ENCODE results near the gene ADAMTSL1.

ADAMTSL1 gene

GRCh38 chr9:18747595-18747994 is 273.6 kb downstream of the ADAMTSL1 start:
- DNase-seq, result no peak

- DNase-seq, result no peak
Measured at GRCh38 chr9:18748251-18748701, 274.3 kb downstream of the ADAMTSL1 start.

GRCh38 chr9:18749711-18750110 is 275.8 kb downstream of the ADAMTSL1 start:
- no peak for DNase-seq

- DNase-seq, result no peak
Measured at GRCh38 chr9:18753904-18754303, 280.0 kb downstream of the ADAMTSL1 start.

GRCh38 chr9:18754537-18754936 is 280.6 kb downstream of the ADAMTSL1 start:
- no peak for DNase-seq

GRCh38 chr9:18755263-18755662 is 281.3 kb downstream of the ADAMTSL1 start:
- DNase-seq, result no peak

GRCh38 chr9:18756712-18757125 is 282.8 kb downstream of the ADAMTSL1 start:
- DNase-seq, result no peak

- no peak for DNase-seq
Measured at GRCh38 chr9:18759827-18760226, 285.9 kb downstream of the ADAMTSL1 start.

- no peak for DNase-seq
Measured at GRCh38 chr9:18761742-18762300, 287.9 kb downstream of the ADAMTSL1 start.

GRCh38 chr9:18766989-18767550 is 293.1 kb downstream of the ADAMTSL1 start:
- DNase-seq, result no peak

GRCh38 chr9:18768951-18769622 is 295.1 kb downstream of the ADAMTSL1 start:
- no peak for DNase-seq

- no peak for DNase-seq
Measured at GRCh38 chr9:18770131-18770908, 296.4 kb downstream of the ADAMTSL1 start.

GRCh38 chr9:18771011-18771410 is 297.1 kb downstream of the ADAMTSL1 start:
- DNase-seq, result no peak

GRCh38 chr9:18771763-18772162 is 297.8 kb downstream of the ADAMTSL1 start:
- DNase-seq, result no peak

- DNase-seq, result no peak
Measured at GRCh38 chr9:18775241-18775640, 301.3 kb downstream of the ADAMTSL1 start.

GRCh38 chr9:18775930-18776329 is 302.0 kb downstream of the ADAMTSL1 start:
- no peak for DNase-seq

- no peak for DNase-seq
Measured at GRCh38 chr9:18776836-18777820, 303.2 kb downstream of the ADAMTSL1 start.

GRCh38 chr9:18778147-18778546 is 304.2 kb downstream of the ADAMTSL1 start:
- DNase-seq, result no peak

- DNase-seq, result no peak
Measured at GRCh38 chr9:18778846-18779245, 304.9 kb downstream of the ADAMTSL1 start.

- DNase-seq, result no peak
Measured at GRCh38 chr9:18783909-18784308, 310.0 kb downstream of the ADAMTSL1 start.

- no peak for DNase-seq
Measured at GRCh38 chr9:18785604-18786003, 311.7 kb downstream of the ADAMTSL1 start.

- DNase-seq, result no peak
Measured at GRCh38 chr9:18786196-18786595, 312.2 kb downstream of the ADAMTSL1 start.

All from T-helper 1 cell (primary cell).